ENCODE measurements around the gene TANGO6.

Gene TANGO6

GRCh38 chr16:68910051-68910450 lies 66.7 kb downstream of the TANGO6 start:
- no peak for DNase-seq (ENCODE audit: low read depth)

GRCh38 chr16:68915589-68915988 lies 72.3 kb downstream of the TANGO6 start:
- DNase-seq (ENCODE audit: low read depth), result no peak

GRCh38 chr16:68917541-68917940 lies 74.2 kb downstream of the TANGO6 start:
- DNase-seq (ENCODE audit: low read depth), result no peak

GRCh38 chr16:68920349-68920748 lies 77.0 kb downstream of the TANGO6 start:
- DNase-seq (ENCODE audit: low read depth), result no peak

- DNase-seq (ENCODE audit: low read depth), result no peak
Measured at GRCh38 chr16:68921637-68922036, 78.3 kb downstream of the TANGO6 start.

- no peak for DNase-seq (ENCODE audit: low read depth)
Measured at GRCh38 chr16:68923116-68923515, 79.8 kb downstream of the TANGO6 start.

- DNase-seq (ENCODE audit: low read depth), result no peak
Measured at GRCh38 chr16:68927018-68927417, 83.7 kb downstream of the TANGO6 start.

GRCh38 chr16:68931196-68931595 lies 87.9 kb downstream of the TANGO6 start:
- DNase-seq (ENCODE audit: low read depth), result no peak

GRCh38 chr16:68934402-68934801 lies 91.1 kb downstream of the TANGO6 start:
- DNase-seq (ENCODE audit: low read depth), result no peak

- no peak for DNase-seq (ENCODE audit: low read depth)
Measured at GRCh38 chr16:68935008-68935407, 91.7 kb downstream of the TANGO6 start.

GRCh38 chr16:68936736-68937631 lies 93.7 kb downstream of the TANGO6 start:
- no peak for DNase-seq (ENCODE audit: low read depth)

GRCh38 chr16:68939692-68940320 lies 96.5 kb downstream of the TANGO6 start:
- no peak for DNase-seq (ENCODE audit: low read depth)

- no peak for DNase-seq (ENCODE audit: low read depth)
Measured at GRCh38 chr16:68940816-68941215, 97.5 kb downstream of the TANGO6 start.

GRCh38 chr16:68943961-68944360 lies 100.6 kb downstream of the TANGO6 start:
- DNase-seq (ENCODE audit: low read depth), result no peak

GRCh38 chr16:68948230-68948910 lies 105.0 kb downstream of the TANGO6 start:
- DNase-seq (ENCODE audit: low read depth), result no peak

- DNase-seq (ENCODE audit: low read depth), result no peak
Measured at GRCh38 chr16:68951991-68952877, 108.9 kb downstream of the TANGO6 start.

GRCh38 chr16:68954911-68955635 lies 111.7 kb downstream of the TANGO6 start:
- no peak for DNase-seq (ENCODE audit: low read depth)

- DNase-seq (ENCODE audit: low read depth), result no peak
Measured at GRCh38 chr16:68960910-68961309, 117.6 kb downstream of the TANGO6 start.

GRCh38 chr16:68961778-68962402 lies 118.6 kb downstream of the TANGO6 start:
- no peak for DNase-seq (ENCODE audit: low read depth)

GRCh38 chr16:68969338-68969737 lies 126.0 kb downstream of the TANGO6 start:
- DNase-seq (ENCODE audit: low read depth), result no peak

GRCh38 chr16:68972013-68972412 lies 128.7 kb downstream of the TANGO6 start:
- no peak for DNase-seq (ENCODE audit: low read depth)

All from activated T-helper 1 cell treated with Interleukin-2 at 50 U/mL for 16 hours (primary cell).